Fibroblast of lung (primary cell): ENCODE measurements around the gene XXYLT1. TPM values are rescaled to one million over a fixed set of nuclear protein-coding genes. Genes with fewer than 3 reads are reported as not detected.

ENCODE experiments used
- DNase-seq, 2 donors: peaks; one replicate each; pipeline versions ENCODE4 v3.0.0 to v3.0.0-alpha.2; 2010; ENCODE audit warnings: low read depth in 2 of 2
- H2AFZ ChIP-seq: 2 replicates; pipeline ENCODE4 v1.5.1; 2012; ENCODE audit warnings: low read length, control low read depth, inconsistent platforms
- H3K27ac ChIP-seq: 2 replicates; pipeline ENCODE4 v1.5.1; 2011; ENCODE audit warnings: low read length, control low read depth; ENCODE audit not compliant: insufficient read depth
- H3K27me3 ChIP-seq: 2 replicates; pipeline ENCODE4 v1.5.1; 2011; ENCODE audit warnings: mild to moderate bottlenecking, low read length; ENCODE audit not compliant: control insufficient read depth, insufficient read depth
- H3K36me3 ChIP-seq: 2 replicates; pipeline ENCODE4 v1.5.1; 2011; ENCODE audit warnings: low read length; ENCODE audit not compliant: control insufficient read depth, insufficient read depth
- H3K4me1 ChIP-seq: 2 replicates; pipeline ENCODE4 v1.5.1; 2011; ENCODE audit warnings: low read length; ENCODE audit not compliant: control insufficient read depth, insufficient read depth; ENCODE audit errors: extremely low read depth
- H3K4me2 ChIP-seq: 2 replicates; pipeline ENCODE4 v1.5.1; 2011; ENCODE audit warnings: low read length, control low read depth; ENCODE audit not compliant: insufficient read depth; ENCODE audit errors: extremely low read depth
- H3K4me3 ChIP-seq, 4 experiments: fragments of 200-600 bp in 1 of 4; sonication (generic) in 1 of 4; replicated peaks in 1 of 4; 2 replicates each; pipeline ENCODE4 v1.5.1; 2011 to 2016; ENCODE audit warnings: low read length in 4 of 4, low read depth in 3 of 4, mild to moderate bottlenecking in 3 of 4, control low read depth in 2 of 4, inconsistent platforms in 1 of 4, mixed read lengths in 1 of 4; ENCODE audit not compliant: insufficient read depth in 1 of 4; ENCODE audit errors: control extremely low read depth in 1 of 4
- H3K79me2 ChIP-seq: 2 replicates; pipeline ENCODE4 v1.5.1; 2012; ENCODE audit warnings: mild to moderate bottlenecking, low read length, inconsistent platforms; ENCODE audit not compliant: control insufficient read depth, insufficient read depth
- H3K9ac ChIP-seq: 2 replicates; pipeline ENCODE4 v1.5.1; 2011; ENCODE audit warnings: mild to moderate bottlenecking, low read length, control low read depth; ENCODE audit not compliant: insufficient read depth
- H3K9me3 ChIP-seq: 2 replicates; pipeline ENCODE4 v1.5.1; 2012; ENCODE audit warnings: low read depth, low read length; ENCODE audit not compliant: control insufficient read depth, insufficient read depth
- H4K20me1 ChIP-seq: 2 replicates; pipeline ENCODE4 v1.5.1; 2011; ENCODE audit warnings: low read length; ENCODE audit not compliant: control insufficient read depth, insufficient read depth; ENCODE audit errors: extremely low read depth
- CTCF ChIP-seq, 2 donors: IDR thresholded peaks in 1 of 2; conservative IDR thresholded peaks in 1 of 2; 1 replicate in 1 of 2; 2 replicates in 1 of 2; pipeline ENCODE4 v1.5.1; 2011 to 2012; ENCODE audit warnings: low read length in 2 of 2, control low read depth in 1 of 2, inconsistent platforms in 1 of 2, low read depth in 1 of 2, mild to moderate bottlenecking in 1 of 2
- EZH2 ChIP-seq: IDR thresholded peaks from 2 replicates; pipeline ENCODE4 v1.5.1; 2012; ENCODE audit warnings: low read length, control low read depth, mild to moderate bottlenecking; ENCODE audit errors: missing control alignments
- polyA plus RNA-seq, 2 donors: library from polyadenylated mRNA; depleted of rRNA in 1 of 2; stranded (reverse) in 1 of 2; unstranded in 1 of 2; fragments of >200 nt; gene quantifications; 2 replicates each; pipeline ENCODE4 v1.2.1, GENCODE V29; 2011 to 2012; ENCODE audit warnings: missing spikeins in 1 of 2
- total RNA-seq: library from RNA; depleted of rRNA; stranded (reverse); fragments of >200 nt; gene quantifications from 2 replicates; pipeline ENCODE4 v1.2.1, GENCODE V29; 2014

Gene XXYLT1
- total and polyA plus RNA-seq, 2 donors (not counting 1 experiment from before 2014, with no cell fraction given): 12.4 to 18.5 TPM

GRCh38 chr3:195260280-195260905 lies 10.6 kb downstream of the XXYLT1 start:
- H3K27me3 ChIP-seq: no peaks in the 10 kb centered on the region
- peaks cover 14% of the 10 kb centered on the region for H3K4me1 ChIP-seq
- H3K4me2 ChIP-seq: peak overlapping the region; percentile 78
- H3K36me3 ChIP-seq: no peaks in the 10 kb centered on the region
- DNase-seq: no peak
- H4K20me1 ChIP-seq: no peaks in the 10 kb centered on the region
- peak overlapping the region; percentile 61 to 77 (median 72) for H3K4me3 ChIP-seq
- peaks cover 8% of the 10 kb centered on the region for H3K79me2 ChIP-seq
- no peaks in the 10 kb centered on the region for H3K9me3 ChIP-seq
- peak overlapping the region; percentile 72 for H2AFZ ChIP-seq
- H3K27ac ChIP-seq: peak overlapping the region; percentile 10
- peak overlapping the region; percentile 70 for H3K9ac ChIP-seq
- TF ChIP-seq CTCF (conservative IDR thresholded peaks at IDR 0.05 in 1 of 2, IDR thresholded peaks at IDR 0.05 in 1 of 2; ENCODE audit: low read depth in 1 of 2, low read length in 2 of 2) (peak; percentile 9 to 12), EZH2 (no peak)

- Histone ChIP-seq H3K79me2 (peaks cover 8% of the 10 kb centered on the region), H3K4me3 (peak overlapping the region; percentile 26 to 77 (median 58)), H3K9ac (peak overlapping the region; percentile 89), H3K4me2 (peak overlapping the region; percentile 81), H3K27ac (peak overlapping the region; percentile 90), H3K4me1 (peaks cover 14% of the 10 kb centered on the region), H2AFZ (no peak overlapping the region), H3K36me3 (no peaks in the 10 kb centered on the region), H3K27me3 (no peaks in the 10 kb centered on the region), H4K20me1 (no peaks in the 10 kb centered on the region), H3K9me3 (no peaks in the 10 kb centered on the region)
- TF ChIP-seq EZH2: no peak
- TF ChIP-seq CTCF (conservative IDR thresholded peaks at IDR 0.05 in 1 of 2, IDR thresholded peaks at IDR 0.05 in 1 of 2; ENCODE audit: low read depth in 1 of 2, low read length in 2 of 2): no peak
- peak; percentile 91 to 93 for DNase-seq
These were observed 11.3 kb downstream of the XXYLT1 start for GRCh38 chr3:195259475-195260279.

- no peak overlapping the region for H2AFZ ChIP-seq
- H3K4me3 ChIP-seq: peak overlapping the region in 2 of 4 experiments; percentile 26 to 77
- no peak for TF ChIP-seq EZH2
- no peak for TF ChIP-seq CTCF (conservative IDR thresholded peaks at IDR 0.05 in 1 of 2, IDR thresholded peaks at IDR 0.05 in 1 of 2; ENCODE audit: low read depth in 1 of 2, low read length in 2 of 2)
- H3K27ac ChIP-seq: peak overlapping the region; percentile 90
- no peaks in the 10 kb centered on the region for H3K27me3 ChIP-seq
- peak overlapping the region; percentile 89 for H3K9ac ChIP-seq
- no peaks in the 10 kb centered on the region for H3K36me3 ChIP-seq
- peaks cover 14% of the 10 kb centered on the region for H3K4me1 ChIP-seq
- peak overlapping the region; percentile 81 for H3K4me2 ChIP-seq
- DNase-seq: peak; percentile 60
- H3K79me2 ChIP-seq: peaks cover 10% of the 10 kb centered on the region
- H3K9me3 ChIP-seq: no peaks in the 10 kb centered on the region
- H4K20me1 ChIP-seq: no peaks in the 10 kb centered on the region
These were observed 11.8 kb downstream of the XXYLT1 start for GRCh38 chr3:195259154-195259474.
